ENCODE results near the gene AOC2. TPM values are rescaled to one million over a fixed set of nuclear protein-coding genes. Genes with fewer than 3 reads are reported as not detected.

The AOC2 gene
- polyA plus RNA-seq, 1 of the 3 experiments (the other 2 are of a cell fraction) = 0.33 TPM

GRCh38 chr17:42797067-42798007, 47.0 kb upstream of the AOC2 start:
- Histone ChIP-seq H3K9me2 (no peaks in the 10 kb centered on the region), H3F3A (replicated peaks; ENCODE audit: insufficient read depth) (peaks cover 8% of the 10 kb centered on the region), H4K20me1 (ENCODE audit: insufficient read depth) (no peaks in the 10 kb centered on the region), H3K4me3 (ENCODE audit: low read depth in 2 of 2, low read length in 1 of 2) (peak overlapping the region; percentile 93 to 94), H3K79me2 (ENCODE audit: insufficient read depth) (peaks cover 18% of the 10 kb centered on the region; the same call in 1 of the 2 replicates), H3K9me3 (no peaks in the 10 kb centered on the region), H2AFZ (ENCODE audit: low read depth) (no peak overlapping the region), H3K9ac (peak overlapping the region; percentile 84; the same call in 1 of the 2 replicates), H3K4me2 (peak overlapping the region; percentile 87), H3K36me3 (replicated peaks in 1 of 2; ENCODE audit: control insufficient read depth in 1 of 2, insufficient read depth in 2 of 2, low read length in 1 of 2) (no peaks in the 10 kb centered on the region), H3K27me3 (ENCODE audit: insufficient read depth) (no peaks in the 10 kb centered on the region), H3K4me1 (ENCODE audit: control insufficient read depth in 1 of 2, insufficient read depth in 2 of 2, low read depth in 1 of 2, low read length in 1 of 2) (peaks cover 7 to 15% of the 10 kb centered on the region in 2 experiments; a peak in 1 of 4 replicates), H3K27ac (ENCODE audit: low read depth in 2 of 2, low read length in 1 of 2) (0 out of 4 replicates have a peak overlapping the region, but pooled peaks of 1 of the 2 experiments have one; percentile 36)
- DNase-seq = no peak
- POLR2A ChIA-PET = interaction anchor here (1.1 kb wide), 1 partner anchor 27 kb away, joined by 4 read pairs; the partner anchor contains the start of gene BECN1
- 88% methylated on average over 10 of the region's 10 CpGs for WGBS (ENCODE audit: low lambda C conversion rate)
- TF ChIP-seq ZBTB33 (IDR thresholded peaks at IDR 0.05; ENCODE audit: borderline replicate concordance, low read depth) (no peak), POLR2AphosphoS5 (IDR thresholded peaks at IDR 0.05; ENCODE audit: low read depth, low read length) (0 out of 2 replicates have a peak, but pooled peaks have one; percentile 10)
- CTCF ChIA-PET = interaction anchor here (0.6 to 2.2 kb wide), 6 partner anchors 12 to 221 kb away, joined by 3 to 7 read pairs (median 4); partner anchors contain the start of genes PSMC3IP and RAMP2

GRCh38 chr17:42798011-42798382, 46.4 kb upstream of the AOC2 start:
- H3K9me3 ChIP-seq = no peaks in the 10 kb centered on the region
- peaks cover 7 to 15% of the 10 kb centered on the region in 2 experiments; a peak in 1 of 4 replicates for H3K4me1 ChIP-seq (ENCODE audit: control insufficient read depth in 1 of 2, insufficient read depth in 2 of 2, low read depth in 1 of 2, low read length in 1 of 2)
- H3K79me2 ChIP-seq (ENCODE audit: insufficient read depth) = peaks cover 18% of the 10 kb centered on the region; the same call in 1 of the 2 replicates
- H3K9me2 ChIP-seq = no peaks in the 10 kb centered on the region
- H3K4me2 ChIP-seq = peak overlapping the region; percentile 87
- no peaks in the 10 kb centered on the region for H4K20me1 ChIP-seq (ENCODE audit: insufficient read depth)
- DNase-seq = no peak
- H3F3A ChIP-seq (replicated peaks; ENCODE audit: insufficient read depth) = peaks cover 2% of the 10 kb centered on the region
- H2AFZ ChIP-seq (ENCODE audit: low read depth) = peak overlapping the region; percentile 81; the same call in 1 of the 2 replicates
- ChIA-PET CTCF (interaction anchor here (0.6 to 2.2 kb wide), 6 partner anchors 12 to 220 kb away, joined by 3 to 7 read pairs (median 4); partner anchors contain the start of genes BECN1 and PSMC3IP), POLR2A (interaction anchor here (1.1 to 1.3 kb wide), 2 partner anchors 17 to 26 kb away, joined by 4 read pairs; partner anchors contain the start of genes BECN1 and WNK4)
- TF ChIP-seq USF1 (IDR thresholded peaks at IDR 0.05; ENCODE audit: borderline replicate concordance, low read depth) (no peak), TEAD4 (IDR thresholded peaks at IDR 0.05; ENCODE audit: borderline replicate concordance, insufficient read depth) (no peak), RXRA (IDR thresholded peaks at IDR 0.05; ENCODE audit: borderline replicate concordance, low read depth) (no peak)
- H3K27me3 ChIP-seq (ENCODE audit: insufficient read depth) = no peaks in the 10 kb centered on the region
- no peaks in the 10 kb centered on the region for H3K36me3 ChIP-seq (replicated peaks in 1 of 2; ENCODE audit: control insufficient read depth in 1 of 2, insufficient read depth in 2 of 2, low read length in 1 of 2)
- H3K27ac ChIP-seq (ENCODE audit: low read depth in 2 of 2, low read length in 1 of 2) = peak overlapping the region in 1 of 2 experiments; percentile 36; a peak in 3 of 4 replicates
- H3K4me3 ChIP-seq (ENCODE audit: low read depth in 2 of 2, low read length in 1 of 2) = peak overlapping the region; percentile 93 to 94
- peak overlapping the region; percentile 84 for H3K9ac ChIP-seq
- 21% methylated on average over 10 of the region's 10 CpGs for WGBS (ENCODE audit: low lambda C conversion rate)
